ENCODE data around the gene E2F8. TPM values are rescaled to one million over a fixed set of nuclear protein-coding genes. Genes with fewer than 3 reads are reported as not detected.

The E2F8 gene
- total RNA-seq, 1 donor from 2014 or later: 0.13 TPM

GRCh38 chr11:19199048-19199447 is 41.7 kb downstream of the E2F8 start:
- intact Hi-C loops (cut with DNase I): no loop called here
- DNase-seq (ENCODE audit: low spot score) (no peak), ATAC-seq (no peak)

GRCh38 chr11:19196432-19196831 is 44.3 kb downstream of the E2F8 start:
- DNase-seq (ENCODE audit: low spot score): no peak
- ATAC-seq: peak; percentile 58
- intact Hi-C loops (cut with DNase I): no loop called here

- intact Hi-C loops (cut with DNase I): no loop called here
- ATAC-seq: no peak
Observed at GRCh38 chr11:19194620-19195308, 46.0 kb downstream of the E2F8 start.

GRCh38 chr11:19193916-19194315 is 46.8 kb downstream of the E2F8 start:
- no peak for ATAC-seq

More at GRCh38 chr11:19194620-19195308, 46.0 kb downstream of the E2F8 start:
- DNase-seq (ENCODE audit: low spot score): no peak

GRCh38 chr11:19191530-19192169 is 49.1 kb downstream of the E2F8 start:
- ATAC-seq (no peak), DNase-seq (ENCODE audit: low spot score) (no peak)
- intact Hi-C loops (cut with DNase I): no loop called here

More at GRCh38 chr11:19193916-19194315, 46.8 kb downstream of the E2F8 start:
- DNase-seq (ENCODE audit: low spot score): no peak
- intact Hi-C loops (cut with DNase I): no loop called here

- ATAC-seq (no peak), DNase-seq (ENCODE audit: low spot score) (no peak)
- intact Hi-C loops (cut with DNase I): no loop called here
Observed at GRCh38 chr11:19187833-19188258, 52.9 kb downstream of the E2F8 start.

GRCh38 chr11:19187114-19187832 is 53.5 kb downstream of the E2F8 start:
- intact Hi-C loops (cut with DNase I): no loop called here
- DNase-seq (ENCODE audit: low spot score): no peak
- no peak for ATAC-seq

- DNase-seq (ENCODE audit: low spot score) (no peak), ATAC-seq (no peak)
- intact Hi-C loops (cut with DNase I): no loop called here
Observed at GRCh38 chr11:19185516-19186052, 55.2 kb downstream of the E2F8 start.

GRCh38 chr11:19185036-19185435 is 55.7 kb downstream of the E2F8 start:
- intact Hi-C loops (cut with DNase I): no loop called here

GRCh38 chr11:19183646-19184045 is 57.1 kb downstream of the E2F8 start:
- ATAC-seq (no peak), DNase-seq (ENCODE audit: low spot score) (no peak)
- intact Hi-C loops (cut with DNase I): no loop called here

More at GRCh38 chr11:19185036-19185435, 55.7 kb downstream of the E2F8 start:
- no peak for DNase-seq (ENCODE audit: low spot score)
- no peak for ATAC-seq

GRCh38 chr11:19181531-19182261 is 59.0 kb downstream of the E2F8 start:
- ATAC-seq (no peak), DNase-seq (ENCODE audit: low spot score) (no peak)
- intact Hi-C loops (cut with DNase I): no loop called here

GRCh38 chr11:19176629-19177186 is 64.0 kb downstream of the E2F8 start:
- ATAC-seq (no peak), DNase-seq (ENCODE audit: low spot score) (no peak)
- intact Hi-C loops (cut with DNase I): no loop called here

Other genes with a start within 250 kb of the E2F8 start
- gene MRGPRX2, start 180.2 kb downstream of the E2F8 start, total RNA-seq: 0.45 TPM
- 5.8 TPM for gene ZDHHC13, start 123.8 kb downstream of the E2F8 start, total RNA-seq
- not detected for gene CSRP3, start 39.0 kb downstream of the E2F8 start, total RNA-seq